Ishikawa (cell line): ENCODE results near the gene TGFBRAP1.

Experiments
- CEBPB ChIP-seq: IDR thresholded peaks from 2 replicates; pipeline ENCODE4 v1.6.1; 2012
- CREB1 ChIP-seq: IDR thresholded peaks from 2 replicates; pipeline ENCODE4 v1.6.1; 2012; ENCODE audit warnings: low read depth
- EGR1 ChIP-seq: IDR thresholded peaks from 2 replicates; pipeline ENCODE4 v1.6.1; 2012
- EP300 ChIP-seq: IDR thresholded peaks from 2 replicates; pipeline ENCODE4 v1.6.1; 2012; ENCODE audit warnings: borderline replicate concordance
- FOXM1 ChIP-seq: IDR thresholded peaks from 2 replicates; pipeline ENCODE4 v1.6.1; 2012; ENCODE audit warnings: low read depth, borderline replicate concordance
- NFIC ChIP-seq: IDR thresholded peaks from 2 replicates; pipeline ENCODE4 v1.6.1; 2012
- RAD21 ChIP-seq: IDR thresholded peaks from 2 replicates; pipeline ENCODE4 v1.6.1; 2012; ENCODE audit warnings: low read depth
- TCF12 ChIP-seq: IDR thresholded peaks from 2 replicates; pipeline ENCODE4 v1.6.1; 2012; ENCODE audit warnings: low read depth
- TEAD4 ChIP-seq: IDR thresholded peaks from 2 replicates; pipeline ENCODE4 v1.6.1; 2012
- YY1 ChIP-seq: IDR thresholded peaks from 2 replicates; pipeline ENCODE4 v1.6.1; 2012; ENCODE audit warnings: low read depth
- ZBTB7A ChIP-seq: IDR thresholded peaks from 2 replicates; pipeline ENCODE4 v1.6.1; 2012; ENCODE audit warnings: low read depth
- TF ChIP-seq, protein P1 (sequence below): IDR thresholded peaks from 2 replicates; pipeline ENCODE4 v1.6.1; 2012; ENCODE audit warnings: low read depth, mild to moderate bottlenecking
- TF ChIP-seq, protein P2 (sequence below): IDR thresholded peaks from 2 replicates; pipeline ENCODE4 v1.6.1; 2012
- TF ChIP-seq, protein P3 (sequence below): IDR thresholded peaks from 2 replicates; pipeline ENCODE4 v1.6.1; 2012

The TGFBRAP1 gene

DNA sequence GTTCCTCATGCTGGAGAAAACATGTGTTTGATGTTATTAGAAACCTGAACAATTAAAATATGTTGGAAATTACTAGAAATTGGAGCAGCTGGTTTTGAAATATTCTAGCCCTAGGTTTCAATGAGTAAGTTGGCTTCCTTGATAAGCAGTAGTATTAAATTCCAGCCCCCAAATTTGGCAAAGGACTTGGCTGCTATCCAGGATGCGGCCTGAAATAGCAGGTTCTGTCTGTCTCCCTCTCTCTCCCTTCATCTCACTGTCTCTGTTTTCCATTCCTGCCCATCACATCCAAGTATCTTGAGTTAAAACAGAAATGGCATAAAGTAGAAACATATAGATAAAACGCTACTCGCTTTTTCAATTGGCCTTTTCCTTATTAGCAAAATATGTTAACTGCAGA is 108.9 kb downstream of the TGFBRAP1 start:
- TF ChIP-seq NFIC (no peak), CEBPB (no peak), TCF12 (no peak), EGR1 (no peak), TEAD4 (no peak), FOXM1 (no peak), EP300 (no peak), RAD21 (no peak)
- TF ChIP-seq, protein P1, sequence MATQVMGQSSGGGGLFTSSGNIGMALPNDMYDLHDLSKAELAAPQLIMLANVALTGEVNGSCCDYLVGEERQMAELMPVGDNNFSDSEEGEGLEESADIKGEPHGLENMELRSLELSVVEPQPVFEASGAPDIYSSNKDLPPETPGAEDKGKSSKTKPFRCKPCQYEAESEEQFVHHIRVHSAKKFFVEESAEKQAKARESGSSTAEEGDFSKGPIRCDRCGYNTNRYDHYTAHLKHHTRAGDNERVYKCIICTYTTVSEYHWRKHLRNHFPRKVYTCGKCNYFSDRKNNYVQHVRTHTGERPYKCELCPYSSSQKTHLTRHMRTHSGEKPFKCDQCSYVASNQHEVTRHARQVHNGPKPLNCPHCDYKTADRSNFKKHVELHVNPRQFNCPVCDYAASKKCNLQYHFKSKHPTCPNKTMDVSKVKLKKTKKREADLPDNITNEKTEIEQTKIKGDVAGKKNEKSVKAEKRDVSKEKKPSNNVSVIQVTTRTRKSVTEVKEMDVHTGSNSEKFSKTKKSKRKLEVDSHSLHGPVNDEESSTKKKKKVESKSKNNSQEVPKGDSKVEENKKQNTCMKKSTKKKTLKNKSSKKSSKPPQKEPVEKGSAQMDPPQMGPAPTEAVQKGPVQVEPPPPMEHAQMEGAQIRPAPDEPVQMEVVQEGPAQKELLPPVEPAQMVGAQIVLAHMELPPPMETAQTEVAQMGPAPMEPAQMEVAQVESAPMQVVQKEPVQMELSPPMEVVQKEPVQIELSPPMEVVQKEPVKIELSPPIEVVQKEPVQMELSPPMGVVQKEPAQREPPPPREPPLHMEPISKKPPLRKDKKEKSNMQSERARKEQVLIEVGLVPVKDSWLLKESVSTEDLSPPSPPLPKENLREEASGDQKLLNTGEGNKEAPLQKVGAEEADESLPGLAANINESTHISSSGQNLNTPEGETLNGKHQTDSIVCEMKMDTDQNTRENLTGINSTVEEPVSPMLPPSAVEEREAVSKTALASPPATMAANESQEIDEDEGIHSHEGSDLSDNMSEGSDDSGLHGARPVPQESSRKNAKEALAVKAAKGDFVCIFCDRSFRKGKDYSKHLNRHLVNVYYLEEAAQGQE = no peak
- TF ChIP-seq, protein P2, sequence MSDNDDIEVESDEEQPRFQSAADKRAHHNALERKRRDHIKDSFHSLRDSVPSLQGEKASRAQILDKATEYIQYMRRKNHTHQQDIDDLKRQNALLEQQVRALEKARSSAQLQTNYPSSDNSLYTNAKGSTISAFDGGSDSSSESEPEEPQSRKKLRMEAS = no peak
- TF ChIP-seq, protein P3, sequence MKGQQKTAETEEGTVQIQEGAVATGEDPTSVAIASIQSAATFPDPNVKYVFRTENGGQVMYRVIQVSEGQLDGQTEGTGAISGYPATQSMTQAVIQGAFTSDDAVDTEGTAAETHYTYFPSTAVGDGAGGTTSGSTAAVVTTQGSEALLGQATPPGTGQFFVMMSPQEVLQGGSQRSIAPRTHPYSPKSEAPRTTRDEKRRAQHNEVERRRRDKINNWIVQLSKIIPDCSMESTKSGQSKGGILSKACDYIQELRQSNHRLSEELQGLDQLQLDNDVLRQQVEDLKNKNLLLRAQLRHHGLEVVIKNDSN = no peak

DNA sequence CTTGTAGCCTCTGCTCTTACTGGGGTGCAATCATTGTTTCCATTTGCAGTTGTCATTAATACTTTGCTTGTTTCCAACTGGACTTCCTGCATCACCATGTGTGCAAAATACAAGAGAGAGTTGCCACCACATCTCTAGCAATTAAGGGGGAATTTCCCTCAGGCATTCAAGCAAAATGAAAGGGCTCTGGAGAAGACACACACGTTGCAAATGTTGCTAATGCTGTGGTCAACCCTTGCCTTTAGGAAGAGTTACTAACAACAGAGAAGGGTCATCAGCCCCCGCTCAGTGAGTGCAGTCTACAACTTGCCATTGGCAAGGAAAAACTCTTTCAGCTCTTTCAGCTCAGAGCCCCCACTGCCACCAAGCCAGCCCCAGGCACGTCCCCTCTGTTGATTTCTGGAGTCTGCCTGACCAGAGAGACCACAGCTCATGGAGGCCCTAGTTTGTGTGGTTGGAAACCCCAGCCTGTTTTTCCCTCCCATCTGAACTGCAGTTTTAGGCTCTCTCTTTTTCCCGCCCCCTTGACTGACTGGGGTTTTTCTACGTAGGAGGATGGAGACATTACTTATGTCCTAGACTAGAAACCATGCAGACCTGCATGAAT is 113.8 kb downstream of the TGFBRAP1 start:
- TF ChIP-seq, protein P1 = no peak
- no peak for TF ChIP-seq EGR1
- no peak for TF ChIP-seq RAD21
- no peak for TF ChIP-seq CREB1
- TF ChIP-seq FOXM1 = no peak
- TF ChIP-seq ZBTB7A = no peak
- TF ChIP-seq TEAD4 = no peak
- no peak for TF ChIP-seq CEBPB
- TF ChIP-seq NFIC = no peak
- no peak for TF ChIP-seq TCF12
- TF ChIP-seq YY1 = no peak
- TF ChIP-seq EP300 = no peak
- TF ChIP-seq, protein P3 = no peak
